H1 (cell line): Measurements from ENCODE around the gene PROK1. TPM values are rescaled to one million over a fixed set of nuclear protein-coding genes. Genes with fewer than 3 reads are reported as not detected.

Source experiments
- CTCF ChIA-PET: fragments of 300-600 bp; sonication (Branson Sonifier 250); formaldehyde crosslinking; loops from one replicate; lab custom pipeline; 2021; ENCODE audit not compliant: partially characterized antibody; lab: Charles Lee
- POLR2A ChIA-PET: fragments of 300-600 bp; sonication (Branson Sonifier 250); formaldehyde crosslinking; loops from one replicate; lab custom pipeline; 2021; ENCODE audit warnings: inconsistent platforms; ENCODE audit not compliant: partially characterized antibody; lab: Charles Lee
- DNase-seq, 2 experiments: peaks; one replicate each; pipeline versions ENCODE4 v3.0.0 to v3.0.0-alpha.2; 2010 to 2022; ENCODE audit warnings: low spot score in 2 of 2, low read depth in 1 of 2, mixed read lengths in 1 of 2
- FAIRE-seq: peaks from 2 replicates; lab custom pipeline; 2011; peaks lifted over from hg19 to GRCh38; lab: Jason Lieb, UNC
- H2AFZ ChIP-seq: 2 replicates; pipeline ENCODE4 v1.8.1; 2012; ENCODE audit warnings: low read length, inconsistent platforms
- H2AK5ac ChIP-seq: 2 replicates; pipeline ENCODE4 v1.6.1; 2013; ENCODE audit warnings: low read depth, low read length
- H2BK120ac ChIP-seq: replicated peaks from 2 replicates; pipeline ENCODE3; 2013; ENCODE audit warnings: low read depth, low read length, inconsistent platforms
- H2BK12ac ChIP-seq: 2 replicates; pipeline ENCODE4 v1.6.1; 2013; ENCODE audit warnings: low read depth, low read length
- H2BK15ac ChIP-seq: 2 replicates; pipeline ENCODE4 v1.6.1; 2013; ENCODE audit warnings: low read length
- H2BK20ac ChIP-seq: 2 replicates; pipeline ENCODE4 v1.6.1; 2013; ENCODE audit warnings: low read length
- H2BK5ac ChIP-seq: 2 replicates; pipeline ENCODE4 v1.6.1; 2013; ENCODE audit warnings: low read depth, low read length
- H3K14ac ChIP-seq: 2 replicates; pipeline ENCODE4 v1.6.1; 2013; ENCODE audit warnings: inconsistent platforms; ENCODE audit not compliant: insufficient read length
- H3K18ac ChIP-seq: 2 replicates; pipeline ENCODE4 v1.6.1; 2013; ENCODE audit warnings: low read length; ENCODE audit errors: extremely low read depth
- H3K23ac ChIP-seq: 2 replicates; pipeline ENCODE4 v1.6.1; 2013; ENCODE audit warnings: inconsistent platforms; ENCODE audit not compliant: insufficient read length
- H3K23me2 ChIP-seq: 2 replicates; pipeline ENCODE4 v1.6.1; 2013; ENCODE audit warnings: low read depth, low read length
- H3K27ac ChIP-seq: 2 replicates; pipeline ENCODE4 v1.6.1; 2011; ENCODE audit warnings: low read depth, low read length, inconsistent platforms
- H3K27me3 ChIP-seq, 4 experiments: replicated peaks in 1 of 4; 1 replicate in 1 of 4; 2 replicates in 3 of 4; pipeline versions ENCODE4 v1.6.1 to v1.8.1; 2011 to 2013; ENCODE audit warnings: low read length in 3 of 4, mild to moderate bottlenecking in 3 of 4, inconsistent platforms in 2 of 4, mixed read lengths in 2 of 4, moderate library complexity in 1 of 4; ENCODE audit not compliant: control insufficient read depth in 3 of 4, insufficient read depth in 3 of 4; ENCODE audit errors: extremely low read depth in 1 of 4
- H3K36me3 ChIP-seq, 4 experiments: 2 replicates each; pipeline versions ENCODE4 v1.6.1 to v1.8.1; 2011 to 2013; ENCODE audit warnings: mild to moderate bottlenecking in 4 of 4, low read length in 3 of 4, moderate library complexity in 2 of 4, control low read depth in 1 of 4, inconsistent platforms in 1 of 4; ENCODE audit not compliant: insufficient read depth in 4 of 4, control insufficient read depth in 2 of 4
- H3K4ac ChIP-seq: replicated peaks from 2 replicates; pipeline ENCODE3; 2013; ENCODE audit warnings: low read length, low read depth, mixed read lengths, inconsistent platforms; ENCODE audit not compliant: insufficient read length
- H3K4me1 ChIP-seq, 4 experiments: replicated peaks in 1 of 4; 1 replicate in 1 of 4; 2 replicates in 3 of 4; pipeline versions ENCODE4 v1.6.1 to v1.8.1; 2011 to 2013; ENCODE audit warnings: low read length in 3 of 4, inconsistent platforms in 2 of 4, mixed read lengths in 1 of 4; ENCODE audit not compliant: insufficient read depth in 4 of 4, control insufficient read depth in 3 of 4
- H3K4me2 ChIP-seq, 2 experiments: 2 replicates each; pipeline versions ENCODE4 v1.6.1 to v1.8.1; 2011 to 2013; ENCODE audit warnings: low read depth in 2 of 2, low read length in 2 of 2, control low read depth in 1 of 2, inconsistent platforms in 1 of 2, mild to moderate bottlenecking in 1 of 2; ENCODE audit not compliant: insufficient read depth in 1 of 2
- H3K4me3 ChIP-seq, 4 experiments: fragments of 200-600, 300-600 bp in 1 of 4; sonication (generic), shearing (Covaris generic), sonication (Bioruptor Twin) in 1 of 4; 2 replicates each; pipeline versions ENCODE4 v1.5.1 to v1.8.1; 2011 to 2016; ENCODE audit warnings: low read length in 4 of 4, low read depth in 3 of 4, control low read depth in 2 of 4, inconsistent platforms in 2 of 4, mild to moderate bottlenecking in 2 of 4, mixed read lengths in 1 of 4, moderate library complexity in 1 of 4; ENCODE audit not compliant: insufficient read depth in 2 of 4; ENCODE audit errors: extremely low read depth in 1 of 4
- H3K56ac ChIP-seq: replicated peaks from 2 replicates; pipeline ENCODE3; 2013; ENCODE audit warnings: low read depth, mild to moderate bottlenecking, mixed read lengths, low read length, inconsistent platforms; ENCODE audit not compliant: insufficient read length
- H3K79me1 ChIP-seq: 2 replicates; pipeline ENCODE4 v1.6.1; 2013; ENCODE audit warnings: low read depth, low read length, control low read depth
- H3K79me2 ChIP-seq, 2 experiments: 2 replicates each; pipeline versions ENCODE4 v1.6.1 to v1.8.1; 2012 to 2013; ENCODE audit warnings: low read length in 2 of 2, mild to moderate bottlenecking in 2 of 2, inconsistent platforms in 1 of 2; ENCODE audit not compliant: insufficient read depth in 2 of 2, control insufficient read depth in 1 of 2
- H3K9ac ChIP-seq, 4 experiments: replicated peaks in 1 of 4; 1 replicate in 1 of 4; 2 replicates in 3 of 4; pipeline versions ENCODE4 v1.6.1 to v1.8.1; 2011 to 2013; ENCODE audit warnings: low read depth in 3 of 4, low read length in 3 of 4, control low read depth in 2 of 4, mild to moderate bottlenecking in 2 of 4, moderate library complexity in 2 of 4, inconsistent platforms in 1 of 4; ENCODE audit errors: extremely low read depth in 1 of 4
- H3K9me3 ChIP-seq, 2 experiments: 2 replicates each; pipeline versions ENCODE4 v1.6.1 to v1.8.1; 2012 to 2013; ENCODE audit warnings: mild to moderate bottlenecking in 2 of 2, moderate library complexity in 2 of 2, control low read depth in 1 of 2, inconsistent platforms in 1 of 2, low read depth in 1 of 2, low read length in 1 of 2, mixed read lengths in 1 of 2; ENCODE audit not compliant: insufficient read depth in 2 of 2
- H4K20me1 ChIP-seq, 2 experiments: replicated peaks in 1 of 2; 2 replicates each; pipeline versions ENCODE3 to v1.8.1; 2011 to 2013; ENCODE audit warnings: inconsistent platforms in 2 of 2, low read length in 2 of 2, mild to moderate bottlenecking in 1 of 2; ENCODE audit not compliant: insufficient read depth in 2 of 2, control insufficient read depth in 1 of 2
- H4K5ac ChIP-seq: 2 replicates; pipeline ENCODE4 v1.6.1; 2013; ENCODE audit warnings: low read length, low read depth, mixed read lengths, inconsistent platforms; ENCODE audit not compliant: insufficient read length
- H4K8ac ChIP-seq: 2 replicates; pipeline ENCODE4 v1.8.0; 2013; ENCODE audit warnings: mild to moderate bottlenecking, moderate library complexity, low read length, inconsistent platforms; ENCODE audit not compliant: insufficient read depth; ENCODE audit errors: extremely low read depth
- H4K91ac ChIP-seq: replicated peaks from 2 replicates; pipeline ENCODE3; 2013; ENCODE audit warnings: low read length, mixed read lengths, inconsistent platforms; ENCODE audit not compliant: insufficient read length
- ATF3 ChIP-seq: IDR thresholded peaks from 2 replicates; pipeline ENCODE4 v1.6.1; 2011; ENCODE audit warnings: low read depth, mild to moderate bottlenecking, low read length; ENCODE audit not compliant: insufficient read depth
- CBX5 ChIP-seq: fragments of 300-800, 300-1000 bp; sonication (generic); IDR thresholded peaks from 2 replicates; pipeline ENCODE4 v1.7.1; 2016; ENCODE audit warnings: antibody characterized with exemption, low read length, low read depth
- EP300 ChIP-seq, 2 experiments: IDR thresholded peaks; 1 replicate in 1 of 2; 2 replicates in 1 of 2; pipeline ENCODE4 v1.6.1; 2011 to 2012; ENCODE audit warnings: low read depth in 2 of 2, low read length in 2 of 2, mild to moderate bottlenecking in 2 of 2, borderline replicate concordance in 1 of 2, inconsistent platforms in 1 of 2, moderate library complexity in 1 of 2
- POLR2A ChIP-seq, 2 experiments: IDR thresholded peaks; 1 replicate in 1 of 2; 2 replicates in 1 of 2; pipeline ENCODE4 v1.6.1; 2011; ENCODE audit warnings: low read depth in 2 of 2, low read length in 2 of 2, mild to moderate bottlenecking in 2 of 2; ENCODE audit errors: control extremely low read depth in 1 of 2
- SAP30 ChIP-seq: fragments of 300-600 bp; sonication (generic); IDR thresholded peaks from 2 replicates; pipeline ENCODE4 v1.7.1; 2012; ENCODE audit warnings: low read length, moderate library complexity, mild to moderate bottlenecking, inconsistent platforms; ENCODE audit not compliant: insufficient read depth, insufficient replicate concordance
- TAF7 ChIP-seq: optimal IDR thresholded peaks from 2 replicates; pipeline ENCODE3; 2011; ENCODE audit warnings: low read depth, mild to moderate bottlenecking, inconsistent platforms, low read length, moderate library complexity, borderline replicate concordance
- WGBS, 2 experiments: shearing (Covaris generic) in 1 of 2; methylation state at CpG; one replicate each; pipeline versions ENCODE4 v1.1.6 to v1.1.7; 2013 to 2015; ENCODE audit warnings: low lambda C conversion rate in 2 of 2, mixed read lengths in 2 of 2, inconsistent platforms in 1 of 2, low coverage in 1 of 2, missing lambda C conversion rate in 1 of 2; ENCODE audit not compliant: insufficient replicate concordance in 2 of 2, insufficient coverage in 1 of 2, insufficient read length in 1 of 2; ENCODE audit errors: extremely low coverage in 1 of 2, missing lambda C conversion rate in 1 of 2; 5-methylcytosine and 5-hydroxymethylcytosine counted together
- polyA plus RNA-seq, 7 experiments: library from polyadenylated mRNA; depleted of rRNA in 3 of 7; stranded (reverse) in 5 of 7; unstranded in 2 of 7; fragments of >200 nt in 5 of 7; fragments of 200-250 nt in 2 of 7; gene quantifications; 1 replicate in 5 of 7; 2 replicates in 1 of 7; 4 replicates in 1 of 7; pipeline versions ENCODE4 v1.2.1 to v1.2.3, GENCODE V29; 2011 to 2013; ENCODE audit warnings: missing spikeins in 2 of 7, mixed read lengths in 2 of 7
- total RNA-seq: library from RNA; stranded (reverse); fragmentation: NEBNext Ultra II Directional; extraction: Animal tissue kit (Norgen Biotek cat#: 25700); gene quantifications from 2 replicates; pipeline ENCODE4 v1.2.1, GENCODE V29; 2021

PROK1 gene
- total and polyA plus RNA-seq, 2 of the 8 experiments (the other 6 are each of a cell fraction or from before 2014, with no cell fraction given) = 0.12 TPM; not detected in 1

DNA sequence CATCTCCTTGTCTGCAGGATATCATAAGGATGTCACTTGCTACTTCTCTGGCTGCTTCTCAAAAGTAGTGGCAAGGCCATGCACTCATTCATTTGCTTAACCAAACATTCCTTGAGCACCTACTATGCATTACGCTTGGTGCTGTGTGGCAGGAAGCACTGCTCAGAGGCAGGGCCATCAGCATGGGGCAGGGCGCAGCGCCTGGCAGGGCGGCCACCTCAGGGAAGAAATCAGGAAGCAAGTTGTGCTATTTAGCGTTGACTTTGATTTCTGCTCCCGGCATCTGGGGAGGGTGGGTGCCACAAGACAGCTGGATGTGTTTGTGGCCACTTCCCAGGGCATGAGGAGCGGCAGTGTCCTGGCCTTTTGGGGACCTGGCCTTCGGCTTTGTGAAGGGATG lies 27.9 kb downstream of the PROK1 start:
- Histone ChIP-seq H3K14ac (no peak overlapping the region), H2AFZ (no peak overlapping the region), H3K23ac (no peak overlapping the region), H3K18ac (no peak overlapping the region), H4K5ac (no peak overlapping the region), H3K79me2 (no peaks in the 10 kb centered on the region), H3K23me2 (no peaks in the 10 kb centered on the region), H2BK20ac (no peak overlapping the region), H3K4ac (no peak overlapping the region), H3K4me1 (peaks cover 6 to 18% (median 10%) of the 10 kb centered on the region in 4 experiments), H2BK120ac (no peak overlapping the region), H3K79me1 (no peaks in the 10 kb centered on the region; the same call in 1 of the 2 replicates), H3K36me3 (no peaks in the 10 kb centered on the region), H3K27me3 (no peaks in the 10 kb centered on the region; a peak in 2 of 7 replicates), H3K9ac (no peak overlapping the region), H2AK5ac (no peak overlapping the region), H3K27ac (no peak overlapping the region), H4K91ac (no peak overlapping the region), H4K20me1 (no peaks in the 10 kb centered on the region), H4K8ac (no peak overlapping the region), H3K4me3 (no peak overlapping the region), H3K4me2 (no peak overlapping the region), H3K56ac (no peak overlapping the region), H2BK12ac (no peak overlapping the region), H3K9me3 (no peaks in the 10 kb centered on the region), H2BK5ac (no peak overlapping the region), H2BK15ac (peak overlapping the region; percentile 81)
- ChIA-PET POLR2A (no interaction called here), CTCF (interaction anchor here (0.7 to 8.5 kb wide), 9 partner anchors 10 to 282 kb away, joined by 3 to 126 read pairs (median 7); no protein-coding TSS in a partner anchor)
- TF ChIP-seq EP300 (IDR thresholded peaks at IDR 0.05; ENCODE audit: borderline replicate concordance in 1 of 2, low read depth in 2 of 2, low read length in 2 of 2) (no peak), SAP30 (no peak), TAF7 (no peak), ATF3 (no peak), CBX5 (no peak), POLR2A (IDR thresholded peaks at IDR 0.05; ENCODE audit: control extremely low read depth in 1 of 2, low read depth in 2 of 2, low read length in 2 of 2) (no peak)
- FAIRE-seq (no peak), DNase-seq (no peak)
- WGBS, 2 experiments = 87% methylated on average over 8 of the region's 8 CpGs; no CpG with 5 or more reads in 1 of the 2 experiments
